A549 (cell line): ENCODE measurements around the gene PPP1R3E.

Source experiments
- BHLHE40 ChIP-seq: IDR thresholded peaks from 2 replicates; pipeline ENCODE4 v1.6.1; 2012; ENCODE audit warnings: low read depth, low read length, inconsistent platforms
- CBX8 ChIP-seq: fragments of 200-600 bp; sonication (generic); IDR thresholded peaks from 2 replicates; pipeline ENCODE4 v1.6.1; 2016
- CEBPB ChIP-seq, 2 experiments: fragments of >200 bp in 1 of 2; sonication (Bioruptor Twin) in 1 of 2; formaldehyde crosslinking in 1 of 2; IDR thresholded peaks; 2 replicates each; pipeline ENCODE4 v1.6.1; 2012 to 2016
- CTCF ChIP-seq: fragments of >200 bp; sonication (Bioruptor Twin); formaldehyde crosslinking; IDR thresholded peaks from 3 replicates; pipeline ENCODE4 v1.5.1; 2016
- HOXB5 ChIP-seq: fragments of 250-450 bp; sonication (Bioruptor Pico); IDR thresholded peaks from 2 replicates; pipeline ENCODE4 v1.5.0; 2020; ENCODE audit warnings: mild to moderate bottlenecking, moderate library complexity
- POLR2A ChIP-seq: IDR thresholded peaks from 2 replicates; pipeline ENCODE4 v1.6.1; 2012; ENCODE audit warnings: mild to moderate bottlenecking, low read length
- POLR2AphosphoS2 ChIP-seq: conservative IDR thresholded peaks from 2 replicates; pipeline ENCODE4 v1.6.1; 2012; ENCODE audit warnings: low read length, improper control_type of control experiment, inconsistent platforms
- RAD21 ChIP-seq, 2 experiments: fragments of >200 bp in 1 of 2; sonication (Bioruptor Twin) in 1 of 2; formaldehyde crosslinking in 1 of 2; IDR thresholded peaks in 1 of 2; conservative IDR thresholded peaks in 1 of 2; 2 replicates in 1 of 2; 3 replicates in 1 of 2; pipeline ENCODE4 v1.6.1; 2012 to 2018; ENCODE audit warnings: inconsistent platforms in 1 of 2
- REST ChIP-seq: fragments of 200-600 bp; sonication (generic); IDR thresholded peaks from 2 replicates; pipeline ENCODE4 v1.6.1; 2016; ENCODE audit warnings: antibody characterized with exemption, mild to moderate bottlenecking, moderate library complexity
- TFCP2L1 ChIP-seq: fragments of 250-450 bp; sonication (Bioruptor Pico); IDR thresholded peaks from 2 replicates; pipeline ENCODE4 v1.5.0; 2021; ENCODE audit warnings: mild to moderate bottlenecking
- USF2 ChIP-seq: fragments of 450-650 bp; IDR thresholded peaks from 2 replicates; pipeline ENCODE4 v1.6.1; 2014; ENCODE audit warnings: antibody characterized with exemption

- no peak for TF ChIP-seq POLR2A
- no peak for TF ChIP-seq POLR2AphosphoS2
- TF ChIP-seq HOXB5 (CRISPR knock-in tag): no peak
- no peak for TF ChIP-seq CTCF
- TF ChIP-seq CBX8: no peak
- no peak for TF ChIP-seq RAD21 (conservative IDR thresholded peaks at IDR 0.05 in 1 of 2, IDR thresholded peaks at IDR 0.05 in 1 of 2)
- no peak for TF ChIP-seq TFCP2L1 (CRISPR knock-in tag)
- no peak for TF ChIP-seq REST
- TF ChIP-seq BHLHE40: no peak
- TF ChIP-seq USF2: no peak
- TF ChIP-seq CEBPB (IDR thresholded peaks at IDR 0.05): no peak
Measured at GRCh38 chr14:23348297-23348655, 45.6 kb upstream of the PPP1R3E start.
